ENCODE results near the gene OLFML2A.

OLFML2A gene

GRCh38 chr9:124776618-124776953, 347 bp upstream of the OLFML2A start:
- Mint-ChIP-seq H3K27me3 (peaks cover 33% of the 10 kb centered on the region), H3K4me1 (ENCODE audit: low read depth) (peaks cover 36% of the 10 kb centered on the region), H3K36me3 (ENCODE audit: low read depth) (no peaks in the 10 kb centered on the region), H3K4me3 (peak overlapping the region; percentile 73), H3K9me3 (no peaks in the 10 kb centered on the region), H3K27ac (peak overlapping the region; percentile 52)
- intact Hi-C loops (cut with micrococcal nuclease), result no loop called here

DNA sequence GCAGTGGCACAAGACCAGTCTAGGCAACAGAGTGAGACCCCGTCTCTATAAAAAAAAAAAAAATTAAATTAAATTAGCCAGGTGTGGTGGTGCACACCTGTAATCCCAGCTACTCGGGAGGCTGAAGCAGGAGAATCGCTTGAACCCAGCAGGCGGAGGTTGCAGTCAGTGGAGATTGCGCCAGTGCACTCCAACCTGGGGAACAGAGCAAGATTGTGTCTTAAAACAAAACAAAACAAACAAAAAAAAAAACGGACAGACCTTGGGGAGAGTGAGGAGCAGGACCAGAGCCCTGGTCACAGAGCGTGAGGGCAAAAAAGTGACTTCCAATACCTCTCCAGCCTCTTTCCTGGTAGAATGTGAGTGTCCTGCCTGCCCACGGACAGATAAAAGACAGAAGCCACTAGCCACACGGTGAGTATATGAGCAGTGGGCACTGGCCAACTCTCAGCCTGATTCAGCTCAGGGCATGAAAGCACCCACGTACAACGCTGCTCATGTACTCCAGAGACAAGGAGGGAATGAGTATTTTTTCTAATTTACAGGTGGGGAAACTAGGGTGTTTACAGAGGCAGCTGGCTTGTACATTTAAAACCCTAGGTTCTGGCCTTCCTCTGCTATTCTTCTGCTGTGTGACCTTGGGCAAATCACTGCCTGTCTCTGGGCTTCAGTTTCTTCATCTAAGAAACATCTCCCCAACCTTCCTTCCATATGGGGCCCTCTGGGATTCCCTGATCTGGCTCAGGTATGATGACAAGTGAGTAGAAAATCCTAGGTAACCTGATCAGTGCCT, 1.8 kb downstream of the OLFML2A start:
- H3K4me3 Mint-ChIP-seq, result no peak overlapping the region
- H3K4me1 Mint-ChIP-seq (ENCODE audit: low read depth), result peaks cover 42% of the 10 kb centered on the region
- H3K27ac Mint-ChIP-seq, result no peak overlapping the region
- peaks cover 30% of the 10 kb centered on the region for H3K27me3 Mint-ChIP-seq
- intact Hi-C loops (cut with micrococcal nuclease), result no loop called here
- no peaks in the 10 kb centered on the region for H3K9me3 Mint-ChIP-seq
- H3K36me3 Mint-ChIP-seq (ENCODE audit: low read depth), result no peaks in the 10 kb centered on the region

- no peaks in the 10 kb centered on the region for H3K36me3 Mint-ChIP-seq (ENCODE audit: low read depth)
- peaks cover 30% of the 10 kb centered on the region for H3K27me3 Mint-ChIP-seq
- no peak overlapping the region for H3K27ac Mint-ChIP-seq
- H3K9me3 Mint-ChIP-seq, result no peaks in the 10 kb centered on the region
- H3K4me1 Mint-ChIP-seq (ENCODE audit: low read depth), result peaks cover 42% of the 10 kb centered on the region
- H3K4me3 Mint-ChIP-seq, result no peak overlapping the region
- intact Hi-C loops (cut with micrococcal nuclease), result no loop called here
Measured at GRCh38 chr9:124779368-124780059, 2.6 kb downstream of the OLFML2A start.

GRCh38 chr9:124780060-124780756, 3.3 kb downstream of the OLFML2A start:
- no peaks in the 10 kb centered on the region for H3K9me3 Mint-ChIP-seq
- intact Hi-C loops (cut with micrococcal nuclease), result no loop called here
- peaks cover 30% of the 10 kb centered on the region for H3K27me3 Mint-ChIP-seq

DNA sequence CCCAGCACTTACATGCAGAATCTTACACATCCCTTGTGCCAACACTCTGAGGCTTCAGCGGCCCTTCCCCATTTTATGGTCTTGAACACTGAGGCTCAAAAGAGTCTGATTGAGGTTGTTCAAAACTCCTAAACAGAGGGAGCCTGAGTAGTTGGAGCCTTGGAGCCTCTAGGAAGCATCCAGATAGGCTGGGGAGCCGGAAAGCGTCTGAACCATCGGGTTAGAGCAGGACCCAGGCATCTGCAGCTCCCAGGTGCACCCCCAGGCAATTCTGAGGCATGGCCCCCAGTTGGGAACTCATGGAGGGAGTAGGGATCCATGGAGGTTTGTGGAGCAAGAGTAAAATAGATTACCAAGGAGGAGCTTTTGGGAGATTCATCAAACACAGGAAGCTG, 3.8 kb downstream of the OLFML2A start:
- Mint-ChIP-seq H3K27ac (no peak overlapping the region), H3K4me1 (ENCODE audit: low read depth) (peaks cover 42% of the 10 kb centered on the region), H3K4me3 (no peak overlapping the region), H3K27me3 (peaks cover 26% of the 10 kb centered on the region), H3K9me3 (no peaks in the 10 kb centered on the region), H3K36me3 (ENCODE audit: low read depth) (no peaks in the 10 kb centered on the region)
- intact Hi-C loops (cut with micrococcal nuclease), result no loop called here

More at GRCh38 chr9:124780060-124780756, 3.3 kb downstream of the OLFML2A start:
- Mint-ChIP-seq H3K4me3 (no peak overlapping the region), H3K4me1 (ENCODE audit: low read depth) (peaks cover 42% of the 10 kb centered on the region), H3K36me3 (ENCODE audit: low read depth) (no peaks in the 10 kb centered on the region), H3K27ac (no peak overlapping the region)

- Mint-ChIP-seq H3K27me3 (peaks cover 15% of the 10 kb centered on the region), H3K27ac (peak overlapping the region; percentile 29)
Measured at GRCh38 chr9:124781967-124782660, 5.2 kb downstream of the OLFML2A start.

GRCh38 chr9:124782661-124783574, 6.0 kb downstream of the OLFML2A start:
- Mint-ChIP-seq H3K27me3 (peaks cover 8% of the 10 kb centered on the region), H3K4me3 (no peak overlapping the region), H3K36me3 (ENCODE audit: low read depth) (no peaks in the 10 kb centered on the region), H3K27ac (peak overlapping the region; percentile 29), H3K9me3 (no peaks in the 10 kb centered on the region), H3K4me1 (ENCODE audit: low read depth) (peaks cover 26% of the 10 kb centered on the region)
- intact Hi-C loops (cut with micrococcal nuclease), result no loop called here

More at GRCh38 chr9:124781967-124782660, 5.2 kb downstream of the OLFML2A start:
- H3K4me3 Mint-ChIP-seq, result no peak overlapping the region
- no peaks in the 10 kb centered on the region for H3K36me3 Mint-ChIP-seq (ENCODE audit: low read depth)
- intact Hi-C loops (cut with micrococcal nuclease), result no loop called here
- H3K4me1 Mint-ChIP-seq (ENCODE audit: low read depth), result peaks cover 31% of the 10 kb centered on the region
- H3K9me3 Mint-ChIP-seq, result no peaks in the 10 kb centered on the region

- intact Hi-C loops (cut with micrococcal nuclease), result no loop called here
- H3K27ac Mint-ChIP-seq, result no peak overlapping the region
- H3K36me3 Mint-ChIP-seq (ENCODE audit: low read depth), result no peaks in the 10 kb centered on the region
- H3K4me3 Mint-ChIP-seq, result no peak overlapping the region
- peaks cover 4% of the 10 kb centered on the region for H3K27me3 Mint-ChIP-seq
- H3K4me1 Mint-ChIP-seq (ENCODE audit: low read depth), result peaks cover 26% of the 10 kb centered on the region
- H3K9me3 Mint-ChIP-seq, result no peaks in the 10 kb centered on the region
Measured at GRCh38 chr9:124783830-124784229, 6.9 kb downstream of the OLFML2A start.

DNA sequence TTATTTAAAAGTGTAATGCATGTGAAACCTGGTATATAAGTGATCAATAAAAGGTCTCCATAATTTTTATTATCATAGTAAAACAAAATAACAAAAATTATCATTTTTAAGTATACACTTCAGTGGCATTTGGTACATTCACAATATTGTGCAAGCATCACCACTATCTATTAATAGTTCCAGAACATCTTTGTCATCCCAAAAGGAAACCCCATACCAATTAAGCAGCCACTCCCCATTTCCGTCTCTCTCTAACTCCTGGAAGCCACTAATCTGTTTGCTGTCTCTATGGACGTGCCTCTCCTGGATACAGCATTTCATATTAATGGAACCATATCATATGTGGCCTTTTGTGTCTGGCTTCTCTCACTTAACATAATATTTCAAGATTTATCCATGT, 7.6 kb downstream of the OLFML2A start:
- H3K9me3 Mint-ChIP-seq, result no peaks in the 10 kb centered on the region
- intact Hi-C loops (cut with micrococcal nuclease), result no loop called here

GRCh38 chr9:124786881-124787573, 10.1 kb downstream of the OLFML2A start:
- Mint-ChIP-seq H3K36me3 (ENCODE audit: low read depth) (no peaks in the 10 kb centered on the region), H3K27me3 (peaks cover 6% of the 10 kb centered on the region), H3K4me3 (no peak overlapping the region), H3K9me3 (no peaks in the 10 kb centered on the region), H3K27ac (no peak overlapping the region), H3K4me1 (ENCODE audit: low read depth) (peaks cover 27% of the 10 kb centered on the region)
- intact Hi-C loops (cut with micrococcal nuclease), result no loop called here

More for the DNA sequence above, 7.6 kb downstream of the OLFML2A start:
- H3K27me3 Mint-ChIP-seq, result peaks cover 5% of the 10 kb centered on the region
- no peak overlapping the region for H3K27ac Mint-ChIP-seq
- peaks cover 21% of the 10 kb centered on the region for H3K4me1 Mint-ChIP-seq (ENCODE audit: low read depth)
- H3K36me3 Mint-ChIP-seq (ENCODE audit: low read depth), result no peaks in the 10 kb centered on the region
- H3K4me3 Mint-ChIP-seq, result no peak overlapping the region

DNA sequence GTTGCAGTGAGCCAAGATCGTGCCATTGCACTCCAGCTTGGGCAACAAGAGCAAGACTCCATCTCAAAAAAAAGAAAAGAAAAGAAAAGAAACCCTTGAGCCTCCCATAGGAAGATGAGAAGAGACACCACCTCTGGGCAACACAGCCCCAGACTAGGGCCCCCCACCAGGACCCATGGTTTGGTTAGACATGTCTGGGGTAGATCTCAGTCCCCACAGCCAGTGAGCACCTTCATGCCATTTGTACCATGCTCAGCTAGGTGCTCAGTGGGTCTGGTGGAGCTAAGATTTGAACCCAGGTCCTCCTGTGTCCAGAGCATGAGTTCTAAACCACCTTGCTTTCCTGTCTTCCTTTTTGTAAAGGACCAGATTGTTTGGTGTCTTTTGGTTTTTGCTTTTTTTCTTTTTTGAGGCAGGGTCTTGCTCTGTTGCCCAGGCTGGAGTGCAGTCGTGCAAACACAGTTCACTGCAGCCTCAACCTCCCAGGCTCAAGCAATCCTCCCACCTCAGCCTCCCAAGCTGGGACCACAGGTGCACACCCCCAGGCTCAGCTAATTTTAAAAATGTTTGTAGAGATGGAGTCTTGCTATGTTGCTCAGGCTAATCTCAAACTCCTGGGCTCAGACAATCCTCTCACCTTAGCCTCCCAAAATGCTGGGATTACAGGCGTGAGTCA, 11.7 kb downstream of the OLFML2A start:
- intact Hi-C loops (cut with micrococcal nuclease), result no loop called here
- H3K4me3 Mint-ChIP-seq, result no peak overlapping the region
- H3K27me3 Mint-ChIP-seq, result peaks cover 7% of the 10 kb centered on the region
- no peaks in the 10 kb centered on the region for H3K9me3 Mint-ChIP-seq
- no peaks in the 10 kb centered on the region for H3K36me3 Mint-ChIP-seq (ENCODE audit: low read depth)
- peaks cover 15% of the 10 kb centered on the region for H3K4me1 Mint-ChIP-seq (ENCODE audit: low read depth)
- no peak overlapping the region for H3K27ac Mint-ChIP-seq

DNA sequence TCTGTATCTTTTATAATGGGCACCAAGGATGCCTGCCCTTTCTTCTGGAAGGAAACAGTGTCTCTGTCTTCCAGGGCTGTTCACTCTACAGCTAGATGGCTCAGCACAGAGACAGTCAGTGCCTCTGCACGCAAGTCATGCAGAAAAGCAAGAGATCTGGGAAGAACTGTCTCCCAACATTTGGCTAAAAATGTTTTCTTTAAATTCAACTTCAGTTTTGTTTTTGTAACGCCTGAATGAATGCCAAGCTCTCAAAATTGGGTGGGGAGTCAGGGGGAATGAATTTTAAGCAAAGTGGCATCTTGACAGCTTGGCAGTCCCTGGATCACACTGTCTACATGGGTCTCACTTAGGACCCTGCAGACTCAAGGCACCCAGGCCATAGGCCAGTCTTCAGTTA, 12.6 kb downstream of the OLFML2A start:
- intact Hi-C loops (cut with micrococcal nuclease), result no loop called here
- H3K27ac Mint-ChIP-seq, result no peak overlapping the region
- no peaks in the 10 kb centered on the region for H3K36me3 Mint-ChIP-seq (ENCODE audit: low read depth)
- no peaks in the 10 kb centered on the region for H3K9me3 Mint-ChIP-seq
- H3K4me3 Mint-ChIP-seq, result no peak overlapping the region
- H3K4me1 Mint-ChIP-seq (ENCODE audit: low read depth), result peaks cover 9% of the 10 kb centered on the region
- H3K27me3 Mint-ChIP-seq, result peaks cover 7% of the 10 kb centered on the region

Data from dendritic cell treated with granulocyte-macrophage colony-stimulating factor and Interleukin-4, amounts not matched to agents 40 ng/mL and 50 ng/mL, for 4 days (primary cell).